Smooth muscle cell (in vitro differentiated cells): Measurements from ENCODE around the gene EIF4A3. TPM values are rescaled to one million over a fixed set of nuclear protein-coding genes. Genes with fewer than 3 reads are reported as not detected.

Experiments used
- DNase-seq: peaks from one replicate; lab custom pipeline; 2025; ENCODE audit not compliant: unreplicated experiment; lab: John Stamatoyannopoulos, UW
- H2AFZ ChIP-seq: fragments of 200-600 bp; sonication (generic); 2 replicates; pipeline ENCODE4 v1.6.0; 2016; ENCODE audit warnings: antibody characterized with exemption, low read depth, mild to moderate bottlenecking
- H3F3A ChIP-seq: fragments of 200-600 bp; sonication (generic); 2 replicates; pipeline ENCODE4 v1.6.0; 2017; ENCODE audit warnings: antibody characterized with exemption, low read depth
- H3K27ac ChIP-seq: fragments of 200-600 bp; sonication (generic); 2 replicates; pipeline ENCODE4 v1.5.1; 2016; ENCODE audit warnings: low read depth, mild to moderate bottlenecking
- H3K27me3 ChIP-seq: fragments of 200-600 bp; sonication (generic); 2 replicates; pipeline ENCODE4 v1.6.1; 2016; ENCODE audit warnings: low read depth, mild to moderate bottlenecking
- H3K36me3 ChIP-seq: fragments of 200-600 bp; sonication (generic); 2 replicates; pipeline ENCODE4 v1.5.1; 2016; ENCODE audit warnings: low read depth
- H3K4me1 ChIP-seq: fragments of 200-600 bp; sonication (generic); 2 replicates; pipeline ENCODE4 v1.5.1; 2016; ENCODE audit warnings: low read depth
- H3K4me2 ChIP-seq: fragments of 200-600 bp; sonication (generic); 2 replicates; pipeline ENCODE4 v1.6.0; 2016; ENCODE audit warnings: mild to moderate bottlenecking
- H3K4me3 ChIP-seq: fragments of 200-600 bp; sonication (generic); 2 replicates; pipeline ENCODE4 v1.5.1; 2016; ENCODE audit warnings: mild to moderate bottlenecking
- H3K79me2 ChIP-seq: fragments of 200-600 bp; sonication (generic); 2 replicates; pipeline ENCODE4 v1.6.0; 2016; ENCODE audit warnings: low read depth, mild to moderate bottlenecking
- H3K9ac ChIP-seq: fragments of 200-600 bp; sonication (generic); 2 replicates; pipeline ENCODE4 v1.6.0; 2016; ENCODE audit warnings: low read depth
- H3K9me3 ChIP-seq: fragments of 200-600 bp; sonication (generic); replicated peaks from 2 replicates; pipeline ENCODE4 v1.5.1; 2016; ENCODE audit warnings: low read depth
- H4K20me1 ChIP-seq: fragments of 200-600 bp; sonication (generic); 2 replicates; pipeline ENCODE4 v1.6.0; 2016; ENCODE audit warnings: low read depth
- CTCF ChIP-seq: fragments of 200-600 bp; sonication (generic); IDR thresholded peaks from 2 replicates; pipeline ENCODE4 v1.5.1; 2017; ENCODE audit warnings: borderline replicate concordance, mild to moderate bottlenecking, antibody characterized with exemption; ENCODE audit not compliant: insufficient read depth, poor library complexity, severe bottlenecking
- WGBS: methylation state at CpG from one replicate; pipeline ENCODE4 v1.1.7; 2016; ENCODE audit warnings: low lambda C conversion rate; 5-methylcytosine and 5-hydroxymethylcytosine counted together
- polyA plus RNA-seq: library from polyadenylated mRNA; unstranded; fragments of >200 nt; fragmentation: Nextera tagmentation; extraction: Ambion mirVana; gene quantifications from 2 replicates; pipeline ENCODE4 v1.2.1, GENCODE V29; 2016
- total RNA-seq: library from RNA; depleted of rRNA; stranded (reverse); fragments of >200 nt; gene quantifications from 2 replicates; pipeline ENCODE4 v1.2.3, GENCODE V29; 2014

Gene EIF4A3
- total and polyA plus RNA-seq, 2 experiments from 2014 or later, result 86.1 to 109 TPM

- no peaks in the 10 kb centered on the region for H3F3A ChIP-seq
- no peak overlapping the region for H3K4me3 ChIP-seq
- no peaks in the 10 kb centered on the region for H3K36me3 ChIP-seq
- no peaks in the 10 kb centered on the region for H3K79me2 ChIP-seq
- DNase-seq, result no peak
- H3K4me2 ChIP-seq, result no peak overlapping the region
- no peak overlapping the region for H3K27ac ChIP-seq
- 88% methylated on average over 6 of the region's 6 CpGs for WGBS
- H4K20me1 ChIP-seq, result no peaks in the 10 kb centered on the region
- no peak for TF ChIP-seq CTCF
- no peak overlapping the region for H2AFZ ChIP-seq
- no peak overlapping the region for H3K9ac ChIP-seq
- no peaks in the 10 kb centered on the region for H3K9me3 ChIP-seq
- no peaks in the 10 kb centered on the region for H3K27me3 ChIP-seq
- peaks cover 11% of the 10 kb centered on the region for H3K4me1 ChIP-seq
Observed at GRCh38 chr17:80122926-80123505, 23.9 kb downstream of the EIF4A3 start.

DNA sequence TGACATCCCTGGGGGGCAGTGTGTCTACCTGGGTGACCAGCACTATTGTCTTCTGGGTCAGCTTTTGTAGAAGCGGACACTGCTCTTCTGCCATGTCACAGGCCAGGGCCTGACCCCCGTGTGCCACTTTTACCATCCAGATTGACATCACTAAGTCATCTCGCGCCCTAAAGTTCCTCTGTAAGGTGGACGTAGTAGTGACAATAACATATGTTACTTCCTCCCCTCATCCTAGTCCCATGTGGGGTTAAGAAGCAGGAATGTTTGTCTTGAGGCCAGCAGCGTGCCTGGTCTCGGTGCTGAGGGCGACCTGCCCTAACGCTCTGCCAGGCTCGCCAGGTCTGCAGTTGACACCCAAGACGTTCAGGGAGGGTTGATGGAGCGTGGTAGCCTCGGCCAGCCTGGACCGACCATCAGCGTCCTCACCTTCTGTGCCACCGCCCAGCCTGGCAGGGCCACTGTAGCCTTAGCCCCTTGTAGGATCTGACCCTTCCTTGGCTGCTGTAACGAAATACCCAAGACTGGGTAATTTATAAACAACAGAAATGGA lies 24.8 kb downstream of the EIF4A3 start:
- TF ChIP-seq CTCF, result no peak
- H4K20me1 ChIP-seq, result no peaks in the 10 kb centered on the region
- H3F3A ChIP-seq, result no peaks in the 10 kb centered on the region
- peaks cover 11% of the 10 kb centered on the region for H3K4me1 ChIP-seq
- H3K4me2 ChIP-seq, result no peak overlapping the region
- H3K27me3 ChIP-seq, result no peaks in the 10 kb centered on the region
- H3K4me3 ChIP-seq, result no peak overlapping the region
- H2AFZ ChIP-seq, result no peak overlapping the region
- H3K79me2 ChIP-seq, result no peaks in the 10 kb centered on the region
- H3K36me3 ChIP-seq, result no peaks in the 10 kb centered on the region
- no peak overlapping the region for H3K9ac ChIP-seq
- H3K27ac ChIP-seq, result no peak overlapping the region
- whole genome bisulfite sequencing, result 97% methylated on average over 17 of the region's 17 CpGs
- no peaks in the 10 kb centered on the region for H3K9me3 ChIP-seq
- DNase-seq, result no peak

DNA sequence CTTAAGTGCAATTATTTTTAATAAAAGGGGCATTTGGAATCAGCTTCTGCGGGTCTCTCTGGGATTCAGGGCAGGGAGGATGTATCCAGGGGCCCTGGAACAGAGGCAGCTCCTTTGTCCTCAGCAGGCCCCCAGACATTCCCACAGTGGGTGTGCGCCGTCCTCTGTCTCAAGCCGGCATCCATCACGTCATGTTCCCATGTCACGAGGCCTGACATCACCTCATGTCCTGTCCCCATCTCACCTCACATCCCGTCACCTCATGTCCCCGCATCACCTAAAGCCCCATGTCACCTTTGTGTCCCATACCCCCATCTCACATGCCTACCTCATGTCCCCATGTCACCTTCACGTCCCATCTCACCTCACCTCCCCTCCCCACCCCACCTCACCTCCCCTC lies 27.1 kb downstream of the EIF4A3 start:
- Histone ChIP-seq H3K4me2 (no peak overlapping the region), H3F3A (no peaks in the 10 kb centered on the region), H3K9me3 (no peaks in the 10 kb centered on the region), H3K4me3 (no peak overlapping the region), H3K9ac (no peak overlapping the region), H3K27ac (no peak overlapping the region), H3K79me2 (no peaks in the 10 kb centered on the region), H4K20me1 (no peaks in the 10 kb centered on the region), H3K27me3 (no peaks in the 10 kb centered on the region), H3K4me1 (peaks cover 11% of the 10 kb centered on the region), H2AFZ (no peak overlapping the region), H3K36me3 (no peaks in the 10 kb centered on the region)
- 95% methylated on average over 5 of the region's 9 CpGs for WGBS
- TF ChIP-seq CTCF, result no peak
- no peak for DNase-seq

GRCh38 chr17:80119271-80119791 lies 27.6 kb downstream of the EIF4A3 start:
- Histone ChIP-seq H3K9ac (no peak overlapping the region), H3K4me3 (no peak overlapping the region), H3K9me3 (no peaks in the 10 kb centered on the region), H3K4me1 (peaks cover 6% of the 10 kb centered on the region), H3K27ac (no peak overlapping the region), H2AFZ (no peak overlapping the region), H3K4me2 (no peak overlapping the region), H3K36me3 (no peaks in the 10 kb centered on the region), H3F3A (no peaks in the 10 kb centered on the region), H4K20me1 (no peaks in the 10 kb centered on the region), H3K79me2 (no peaks in the 10 kb centered on the region), H3K27me3 (no peaks in the 10 kb centered on the region)
- no peak for DNase-seq
- TF ChIP-seq CTCF, result no peak
- 93% methylated on average over 24 of the region's 24 CpGs for WGBS
